Left lobe of liver (tissue), 2 donors: ENCODE results near the gene TTC3. TPM values are rescaled to one million over a fixed set of nuclear protein-coding genes. Genes with fewer than 3 reads are reported as not detected.

Source experiments
- ATAC-seq: fragments of 200-7000 bp; cut with Tn5 transposase; one replicate; pipeline ENCODE4 v1.9.1; 2020; ENCODE audit warnings: mild to moderate bottlenecking, moderate library complexity
- DNase-seq: peaks from one replicate; pipeline ENCODE4 v3.0.0-alpha.2; 2020; ENCODE audit warnings: low spot score
- total RNA-seq: library from RNA; stranded (reverse); gene quantifications from one replicate; pipeline ENCODE4 v1.2.1, GENCODE V29; 2021
- donor health status: DM: no; HTN: no; CAD: no; lungs with moderate emphysema.
- donor health status: DM: no; HTN: yes; CAD: no.

TTC3 gene
- total RNA-seq, 1 donor from 2014 or later: 50.5 TPM

DNA sequence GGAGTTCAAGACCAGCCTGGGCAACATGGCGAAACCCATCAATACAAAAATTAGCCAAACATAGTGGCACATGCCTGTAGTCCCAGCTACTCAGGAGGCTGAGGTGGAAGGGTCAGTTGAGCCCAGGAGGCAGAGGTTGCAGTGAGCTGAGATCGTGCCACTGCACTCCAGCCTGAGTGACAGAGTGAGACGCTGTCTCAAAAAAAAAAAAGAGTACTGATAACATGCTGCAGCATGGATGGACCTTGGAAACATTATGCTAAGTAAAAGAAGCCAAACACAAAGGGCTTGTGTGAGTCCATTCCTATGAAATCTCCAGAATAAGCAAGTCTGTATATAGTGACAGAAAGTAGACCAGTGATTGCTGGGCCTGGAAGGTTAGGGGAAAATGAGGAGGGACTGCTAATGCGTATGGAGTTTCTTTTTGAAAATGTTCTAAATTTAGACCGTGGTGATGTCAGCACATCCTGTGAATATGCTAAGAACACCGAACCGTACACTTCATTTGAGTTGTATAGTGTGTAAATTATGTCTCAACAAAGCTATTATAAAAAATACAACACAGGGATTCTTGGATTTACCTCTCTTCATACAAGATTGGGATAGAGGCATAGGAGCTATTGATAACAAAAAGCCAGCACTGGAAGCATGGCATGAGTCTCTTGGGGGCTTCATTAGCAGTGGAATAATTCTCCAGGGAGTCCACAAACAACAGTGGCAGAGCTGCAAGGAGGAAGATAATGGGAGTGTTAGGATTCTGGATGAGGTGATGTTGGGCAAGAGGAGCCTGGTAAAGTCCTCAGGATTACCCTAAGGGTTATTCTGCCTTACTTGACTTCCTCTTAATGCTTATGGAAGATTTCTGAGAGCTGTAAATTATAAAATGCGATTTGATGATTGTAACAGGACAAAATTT, 73.5 kb downstream of the TTC3 start:
- no peak for DNase-seq
- ATAC-seq: no peak

DNA sequence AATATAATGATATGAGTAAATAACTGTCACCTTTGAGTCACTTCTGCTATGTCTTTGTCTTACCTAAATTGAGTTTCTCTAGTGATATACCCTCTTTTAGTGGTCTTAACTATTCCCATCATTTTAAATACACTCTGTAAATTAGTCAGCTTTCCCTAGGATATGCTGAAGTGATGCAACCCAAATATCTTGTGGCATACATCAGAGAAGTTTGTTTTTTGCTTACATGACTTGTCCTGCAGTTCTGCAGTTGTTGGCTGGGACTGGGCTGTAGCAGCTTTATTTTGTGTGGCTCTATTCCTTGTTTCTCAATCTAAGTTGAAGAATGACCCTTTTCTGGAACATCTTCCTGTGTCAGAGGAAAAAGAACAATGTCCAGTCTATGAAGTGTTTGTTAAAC, 76.4 kb downstream of the TTC3 start:
- ATAC-seq: no peak
- DNase-seq: no peak

DNA sequence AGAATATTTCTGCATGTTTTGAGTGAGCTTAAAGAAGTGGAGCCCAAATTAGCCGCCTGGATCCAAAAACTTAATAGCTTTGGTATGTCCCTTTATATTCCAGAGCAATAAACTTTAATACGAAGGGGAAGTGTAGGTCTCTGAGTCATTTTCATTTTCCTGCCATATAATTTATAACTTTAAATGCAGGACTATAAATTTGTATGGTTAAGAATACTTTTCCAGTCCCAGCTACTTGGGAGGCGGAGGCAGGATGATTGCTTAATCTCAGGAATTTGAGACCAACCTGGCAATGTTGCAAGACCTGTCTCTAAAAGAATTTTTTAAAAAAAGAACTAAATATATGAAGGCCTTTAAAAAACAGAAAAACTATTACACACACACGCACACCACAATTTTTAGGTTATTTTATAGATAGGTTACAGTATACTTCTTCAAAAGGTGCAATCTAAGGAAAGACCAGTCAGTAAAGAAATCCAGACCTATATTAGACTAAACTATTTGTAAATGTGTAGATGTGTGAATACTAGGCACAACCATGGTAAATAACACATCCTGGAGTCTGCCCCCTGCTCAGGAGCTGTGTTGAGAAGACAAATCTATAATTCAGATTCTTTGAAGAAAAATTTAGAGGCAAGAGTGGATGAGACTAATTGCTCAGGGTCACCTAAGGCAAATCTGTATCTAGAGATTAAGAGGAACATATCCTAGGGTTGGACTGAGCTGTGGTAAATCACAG, 80.3 kb downstream of the TTC3 start:
- DNase-seq: no peak
- ATAC-seq: no peak

DNA sequence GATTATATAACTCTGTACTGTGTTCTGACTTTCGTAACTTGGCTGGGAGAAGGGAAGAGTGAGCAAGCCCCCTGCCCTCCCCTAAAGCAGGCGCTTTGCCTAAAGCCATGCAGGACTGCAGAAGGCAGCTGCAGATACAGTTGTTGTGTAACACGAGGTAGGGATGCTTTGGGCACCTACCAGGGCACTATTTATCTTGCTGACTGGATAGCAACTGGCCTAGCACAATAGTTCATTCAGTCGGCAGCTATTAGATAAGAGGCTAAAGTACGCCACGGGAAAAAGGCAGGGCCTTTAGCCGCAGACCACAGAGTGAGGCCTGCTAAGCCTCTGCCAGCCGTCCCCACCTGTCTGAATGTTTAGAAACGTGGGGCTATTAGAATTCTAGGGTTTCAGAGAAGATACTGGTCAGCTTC, 80.9 kb downstream of the TTC3 start:
- ATAC-seq (peak; percentile 98), DNase-seq (peak; percentile 84)

DNA sequence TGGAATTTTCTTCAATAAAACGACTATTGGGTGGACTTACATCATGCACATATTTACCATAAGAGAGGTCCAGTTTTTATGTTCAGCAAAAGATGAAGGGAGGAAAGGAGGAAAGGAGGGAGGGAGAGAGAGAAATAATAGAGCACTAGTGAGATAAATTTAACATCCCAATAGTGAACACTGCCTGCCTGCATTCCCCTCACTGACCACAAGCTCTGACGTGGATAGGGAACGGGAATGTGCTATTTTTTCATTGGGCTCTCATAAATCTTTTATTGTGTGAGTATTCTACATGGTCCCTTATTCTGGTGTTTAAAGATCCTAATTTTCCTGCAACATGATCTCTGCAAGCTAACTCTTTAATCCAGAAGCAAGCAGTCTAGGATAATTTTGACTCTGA, 82.1 kb downstream of the TTC3 start:
- no peak for DNase-seq

DNA sequence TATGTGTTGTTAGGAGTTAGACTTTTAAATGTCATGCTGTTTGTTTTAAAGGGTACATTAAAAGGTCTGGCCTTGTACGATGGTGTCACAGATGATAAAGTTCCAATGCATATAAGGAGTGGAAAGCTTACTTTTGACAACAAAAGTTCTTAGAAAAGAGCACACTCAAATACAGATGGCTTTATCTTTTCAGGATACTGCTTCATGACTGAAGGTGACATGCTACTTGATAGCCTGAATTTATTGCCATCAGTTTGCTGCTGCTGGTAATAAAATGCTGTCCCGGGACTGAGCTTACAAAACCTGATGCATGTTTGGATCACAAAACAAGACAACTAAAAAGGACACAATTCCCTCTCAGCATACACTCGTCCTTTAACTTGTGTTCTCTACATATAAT, 84.9 kb downstream of the TTC3 start:
- DNase-seq: no peak

More for the DNA sequence above, 82.1 kb downstream of the TTC3 start:
- ATAC-seq: no peak

DNA sequence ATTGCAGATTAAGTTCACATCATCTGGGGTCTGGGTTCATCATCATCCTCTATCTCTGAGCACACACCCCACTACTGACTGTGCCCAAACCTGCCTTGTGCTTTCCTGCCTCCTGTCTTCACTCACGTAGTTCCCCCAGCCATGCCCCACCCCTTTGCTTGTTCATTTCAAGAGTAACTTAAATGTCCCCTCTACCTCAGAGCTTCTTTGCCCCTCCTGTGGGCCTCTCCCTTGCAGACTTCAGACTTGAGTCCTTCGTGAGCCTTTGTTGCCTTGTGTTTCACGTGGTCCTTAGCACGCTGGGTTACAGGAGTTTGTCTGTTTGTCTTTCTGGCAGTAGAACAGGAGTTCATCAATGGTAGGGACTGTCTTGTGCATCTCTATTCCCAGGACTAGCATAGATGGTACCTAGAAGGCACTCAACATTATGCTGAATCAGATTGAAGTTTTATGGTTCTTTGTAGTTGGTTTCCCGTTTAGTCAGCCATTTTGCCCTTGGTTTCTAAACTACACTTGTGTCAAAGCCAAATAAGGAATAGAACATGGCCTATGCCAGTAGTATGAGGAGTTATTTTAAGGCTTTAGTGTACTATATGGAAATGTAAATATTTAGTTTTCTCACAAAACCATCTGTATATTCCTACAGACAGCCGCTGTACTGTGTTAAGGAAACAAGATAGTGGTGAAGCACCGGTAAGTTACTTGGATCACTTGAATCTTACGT, 86.2 kb downstream of the TTC3 start:
- no peak for ATAC-seq
- no peak for DNase-seq

More for the DNA sequence above, 84.9 kb downstream of the TTC3 start:
- ATAC-seq: no peak

DNA sequence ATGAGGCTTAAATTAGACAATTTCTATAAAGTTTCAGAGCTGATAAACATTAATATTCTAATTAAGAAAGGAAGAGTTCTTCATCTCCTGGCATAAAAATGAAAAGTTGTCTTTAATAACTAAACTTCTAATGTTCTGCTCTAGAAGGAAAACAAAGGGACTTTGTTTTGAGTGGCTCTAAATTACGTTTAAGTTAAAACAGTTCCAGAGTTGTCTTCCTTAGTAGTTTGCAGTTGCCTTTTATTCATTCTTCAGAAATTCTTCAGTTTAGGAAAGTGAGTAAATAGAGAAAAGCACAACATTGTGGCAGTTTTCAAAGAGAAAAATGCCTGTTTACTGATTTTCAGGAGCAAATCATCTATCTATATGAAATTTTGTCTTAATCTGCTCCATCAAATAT, 86.9 kb downstream of the TTC3 start:
- no peak for ATAC-seq
- DNase-seq: no peak

DNA sequence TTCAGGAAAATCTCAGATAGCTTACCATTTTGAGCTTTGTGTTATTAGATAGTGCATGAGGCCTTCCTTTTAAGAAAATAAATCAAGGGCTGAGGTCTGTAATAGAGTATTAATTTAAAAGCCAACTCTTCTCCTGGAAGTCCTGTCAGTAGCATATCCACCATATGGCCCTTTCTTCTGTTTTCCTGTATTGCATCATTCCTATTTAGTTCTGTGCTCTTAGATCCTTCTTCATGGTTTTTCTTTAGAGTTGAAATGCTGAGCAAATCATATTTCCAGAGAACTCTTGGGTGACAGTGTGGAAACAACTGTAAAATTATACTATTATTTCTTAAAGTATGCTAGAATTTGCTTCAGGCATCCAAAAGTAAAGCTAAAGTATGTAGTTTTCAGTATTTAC, 91.7 kb downstream of the TTC3 start:
- ATAC-seq: no peak
- no peak for DNase-seq

DNA sequence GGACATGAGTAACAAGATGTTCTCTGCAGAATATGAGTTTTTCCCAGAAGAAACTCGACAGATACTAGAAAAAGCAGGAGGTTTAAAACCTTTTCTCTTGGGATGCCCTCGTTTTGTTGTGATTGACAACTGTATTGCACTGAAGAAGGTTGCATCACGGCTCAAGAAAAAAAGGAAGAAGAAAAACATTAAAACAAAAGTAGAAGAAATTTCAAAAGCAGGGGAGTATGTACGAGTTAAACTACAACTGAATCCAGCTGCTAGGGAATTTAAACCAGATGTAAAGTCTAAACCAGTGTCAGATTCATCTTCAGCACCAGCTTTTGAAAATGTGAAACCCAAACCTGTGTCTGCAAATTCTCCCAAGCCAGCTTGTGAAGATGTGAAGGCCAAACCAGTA, 92.5 kb downstream of the TTC3 start:
- DNase-seq: no peak
- ATAC-seq: no peak

DNA sequence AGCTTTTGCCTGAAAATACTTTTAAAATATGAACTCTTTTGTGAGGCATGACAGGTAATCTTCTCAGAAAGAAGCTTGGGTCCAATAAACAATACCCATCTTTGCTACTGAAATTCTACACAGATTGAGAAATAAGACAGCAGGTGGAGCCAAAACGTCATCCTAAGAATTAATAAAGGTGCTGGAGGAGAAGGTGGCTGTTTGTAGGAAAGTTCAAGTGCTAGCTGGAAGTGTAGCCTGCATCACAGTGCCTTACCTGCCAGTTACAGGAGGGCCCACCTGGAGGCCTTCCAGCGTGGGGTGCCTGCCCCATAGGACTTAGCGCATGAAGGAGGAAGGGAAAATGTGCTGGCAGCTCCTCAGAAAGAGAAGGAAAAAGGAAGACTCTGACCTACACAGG, 93.7 kb downstream of the TTC3 start:
- ATAC-seq (no peak), DNase-seq (no peak)

DNA sequence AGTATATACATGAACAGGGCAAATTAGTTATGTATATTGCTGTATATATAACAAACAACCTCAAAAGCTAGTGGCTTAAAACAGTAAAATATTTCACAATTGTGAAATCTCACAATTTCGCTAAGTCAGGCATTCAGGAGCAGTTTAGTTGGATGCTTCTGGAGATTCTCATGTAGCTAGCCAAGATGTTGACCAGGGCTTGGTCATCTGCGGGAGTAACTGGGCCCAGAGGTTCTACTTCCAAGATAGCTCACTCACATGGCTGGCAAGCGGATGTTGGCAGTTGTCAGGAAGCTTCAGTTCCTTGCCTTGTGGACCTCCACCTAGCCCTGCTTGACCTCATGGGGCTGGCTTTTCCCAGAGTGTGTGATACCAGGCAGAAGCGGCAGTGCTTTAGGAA, 95.6 kb downstream of the TTC3 start:
- no peak for DNase-seq
- no peak for ATAC-seq

DNA sequence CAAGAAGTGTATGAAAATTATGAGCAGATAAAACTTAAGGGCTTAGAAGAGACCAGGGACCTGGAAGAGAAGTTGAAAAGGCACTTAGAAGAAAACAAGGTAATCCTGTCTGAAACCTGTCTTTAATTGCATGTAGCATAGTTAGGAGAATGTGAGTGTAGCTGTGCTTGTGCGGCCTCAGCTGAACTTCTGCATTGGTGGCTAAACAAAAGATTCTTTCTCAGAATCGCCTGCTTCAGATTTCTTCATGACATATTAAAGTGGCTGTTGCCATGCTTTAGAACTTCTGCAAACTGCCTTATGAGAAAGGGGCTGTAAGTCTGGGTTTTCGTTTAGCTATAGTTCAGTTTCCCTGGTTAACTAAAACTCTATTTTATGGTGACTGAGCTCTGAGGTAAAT, 99.6 kb downstream of the TTC3 start:
- DNase-seq: no peak
- no peak for ATAC-seq

DNA sequence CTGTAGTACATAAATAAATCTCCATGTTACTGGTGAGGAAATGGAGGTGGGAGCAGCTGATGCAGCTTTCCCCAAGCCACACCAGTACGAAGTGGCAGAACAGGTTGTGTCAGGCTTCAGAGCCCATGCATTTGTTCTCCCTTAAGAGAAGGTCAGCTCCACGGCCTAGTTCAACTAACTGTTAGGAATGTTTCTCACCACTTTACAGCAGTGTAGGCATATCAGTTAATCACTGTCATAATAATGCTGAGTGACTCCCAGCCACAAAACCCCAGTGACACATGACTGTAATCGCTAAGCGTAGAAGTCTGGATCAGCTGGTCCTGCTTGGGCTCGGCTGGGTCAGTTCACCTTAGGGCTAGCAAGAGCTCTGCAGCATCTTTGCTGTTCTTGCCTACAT, 103.7 kb downstream of the TTC3 start:
- no peak for ATAC-seq
- DNase-seq: no peak

DNA sequence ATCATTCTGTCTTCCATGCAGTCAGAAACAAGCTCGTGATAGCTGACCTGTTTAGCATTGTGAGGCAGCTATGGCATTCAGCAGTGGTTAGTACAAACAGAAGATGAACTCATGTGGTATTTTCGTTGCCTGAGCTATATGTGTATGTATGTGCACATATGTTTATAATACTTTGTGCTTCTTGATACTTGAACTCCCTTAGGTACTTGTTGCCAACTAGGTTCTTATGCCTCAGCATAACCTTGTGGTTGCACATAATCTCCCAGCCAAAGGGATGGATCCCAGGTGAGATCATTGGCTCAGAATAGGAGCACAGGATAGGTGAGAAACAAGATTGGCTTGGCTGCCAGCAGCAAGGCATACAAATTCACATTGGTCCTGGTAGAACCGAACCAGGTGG, 108.0 kb downstream of the TTC3 start:
- no peak for DNase-seq

DNA sequence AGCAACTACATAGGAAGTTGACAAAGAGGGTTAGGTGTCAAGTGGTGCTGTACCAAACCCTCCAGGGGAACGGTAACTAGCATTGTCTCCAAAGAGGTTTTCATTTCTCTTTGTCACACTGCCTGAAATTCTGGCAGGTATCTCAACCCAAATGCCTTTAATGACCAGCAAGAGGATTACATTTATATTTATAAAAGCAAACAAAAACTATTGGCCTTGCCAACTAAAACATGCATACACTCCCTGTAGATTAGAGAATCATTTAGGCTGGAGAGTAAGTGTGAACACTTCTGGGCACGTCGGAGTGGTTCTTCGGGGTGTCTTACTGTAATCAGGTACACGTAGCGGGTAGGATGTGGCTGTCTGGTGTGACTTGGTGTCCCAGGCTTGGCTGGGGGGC, 109.2 kb downstream of the TTC3 start:
- ATAC-seq: no peak
- DNase-seq: no peak

More for the DNA sequence above, 108.0 kb downstream of the TTC3 start:
- no peak for ATAC-seq

DNA sequence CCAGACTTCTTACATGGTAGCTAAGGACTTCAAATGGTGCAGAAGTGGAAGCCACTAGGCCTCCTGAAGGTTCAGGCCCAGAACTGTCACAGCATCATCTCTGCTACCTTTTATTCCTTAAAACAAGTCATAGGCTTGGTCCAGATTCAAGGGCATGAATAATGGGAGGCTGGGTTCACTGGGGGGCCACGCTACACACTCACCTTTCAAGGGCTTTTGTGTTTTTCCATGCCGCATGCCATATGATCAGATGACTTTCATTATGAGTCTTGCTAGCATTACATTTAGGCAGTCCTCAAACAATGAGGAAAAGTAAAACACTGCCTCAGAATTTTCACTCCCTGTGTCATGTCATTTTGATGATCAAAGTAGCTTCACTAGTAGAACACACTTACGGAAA, 110.7 kb downstream of the TTC3 start:
- DNase-seq (no peak), ATAC-seq (no peak)

DNA sequence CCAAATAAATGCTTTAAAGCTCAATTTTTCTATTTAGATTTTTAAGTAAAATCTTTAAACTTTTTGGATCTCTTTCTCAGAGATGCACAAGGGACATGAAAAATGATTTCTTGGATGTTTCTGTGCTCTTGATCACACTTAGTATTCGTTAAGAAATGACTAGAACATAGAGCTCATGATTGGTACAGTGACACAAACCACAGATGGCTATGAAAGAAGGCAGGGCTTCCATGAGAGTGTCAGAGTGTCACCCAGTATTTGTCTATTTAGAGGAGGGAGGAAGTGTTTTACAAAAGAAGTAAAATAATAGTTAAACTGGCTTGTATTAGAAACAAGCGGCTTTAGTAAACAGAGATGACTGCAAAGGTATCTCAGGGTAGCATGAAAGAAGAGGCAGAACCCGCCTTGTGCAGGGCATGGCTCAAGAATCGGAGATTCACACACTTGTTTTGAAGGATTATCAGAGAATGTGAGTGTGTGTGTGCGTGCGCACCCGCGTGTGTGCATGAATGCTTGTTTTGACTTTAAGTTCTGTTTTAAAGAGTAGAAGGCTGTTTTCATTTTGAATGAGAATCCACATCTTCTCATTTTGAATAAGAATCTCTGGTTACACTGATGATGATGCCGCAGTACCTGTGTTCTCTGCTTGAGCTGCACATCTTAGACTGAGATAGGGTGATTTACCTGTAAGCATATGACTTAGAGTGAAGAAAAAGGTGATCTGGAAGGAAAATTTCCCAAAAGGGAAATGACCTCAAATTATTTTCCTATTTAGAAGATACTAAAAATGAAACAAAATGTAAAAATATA, 111.9 kb downstream of the TTC3 start:
- DNase-seq (no peak), ATAC-seq (no peak)

DNA sequence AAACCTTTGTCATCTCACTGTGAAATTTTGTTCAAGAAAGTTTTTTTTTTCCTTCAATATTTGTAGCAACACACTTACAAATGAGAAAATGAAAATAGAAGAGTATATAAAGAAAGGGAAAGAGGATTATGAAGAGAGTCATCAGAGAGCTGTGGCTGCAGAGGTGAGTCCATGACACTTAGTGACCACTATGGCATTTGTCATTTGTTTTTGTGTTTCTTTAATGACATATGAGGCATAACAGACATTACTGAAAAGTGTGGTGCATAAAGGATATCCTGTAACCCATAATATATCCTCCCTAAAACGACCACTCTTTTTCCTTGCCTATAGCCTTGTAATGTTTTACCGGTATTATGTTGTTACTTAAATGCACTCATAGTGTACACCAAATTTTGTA, 113.9 kb downstream of the TTC3 start:
- no peak for DNase-seq
- ATAC-seq: no peak

DNA sequence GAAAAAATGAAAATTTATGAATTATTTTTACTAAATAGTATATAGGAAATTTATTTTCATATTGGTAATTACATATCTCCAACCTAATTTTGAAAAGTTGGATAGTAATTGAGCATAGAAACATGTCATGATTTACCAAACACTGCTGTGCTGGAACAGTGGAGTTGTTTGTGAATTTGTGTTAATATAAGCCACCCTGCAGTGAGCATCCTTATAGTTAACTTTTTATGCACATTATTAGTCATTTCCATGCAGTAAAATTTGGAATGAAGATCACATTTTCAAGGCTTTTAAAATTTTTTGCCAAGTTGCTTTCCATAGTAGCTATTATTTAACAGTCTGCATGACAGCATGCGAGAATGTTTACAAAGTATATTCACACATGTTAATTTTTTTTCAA, 115.8 kb downstream of the TTC3 start:
- ATAC-seq (no peak), DNase-seq (no peak)

DNA sequence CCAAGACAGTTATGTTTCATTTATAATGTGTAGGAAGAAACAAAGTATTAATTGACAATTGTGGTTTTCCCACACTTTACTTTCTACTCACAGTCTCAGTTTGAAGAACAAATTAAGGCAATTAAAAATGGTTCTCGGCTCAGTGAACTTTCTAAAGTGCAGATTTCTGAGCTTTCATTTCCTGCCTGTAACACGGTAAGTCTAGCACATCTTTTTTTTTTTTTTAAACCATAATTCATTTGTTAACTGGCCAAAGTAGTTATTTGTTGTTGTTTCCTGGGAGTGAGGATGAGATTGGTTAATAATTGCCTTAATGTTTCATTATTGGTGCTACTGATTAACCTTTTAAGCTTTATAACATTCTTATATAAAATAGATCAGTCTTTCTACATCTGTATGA, 119.0 kb downstream of the TTC3 start:
- ATAC-seq: no peak

More for the DNA sequence above, 119.0 kb downstream of the TTC3 start:
- no peak for DNase-seq
